EL (cell line): Measurements from ENCODE around the gene MASTL.

ENCODE experiments used
- DNase-seq: peaks from one replicate; pipeline ENCODE4 v3.0.0-alpha.2; 2016

Gene MASTL

GRCh38 chr10:27155066-27155754, at the start of gene MASTL:
TSS of gene MASTL (plus strand) at chr10:27155352. CDS start at chr10:27155427, 75 bp downstream.
- peak; percentile 96 for DNase-seq

GRCh38 chr10:27108165-27108564, 47.0 kb upstream of the MASTL start:
- DNase-seq = no peak

- no peak for DNase-seq
Observed at GRCh38 chr10:27134371-27134770, 20.8 kb upstream of the MASTL start.

GRCh38 chr10:27138277-27138676, 16.9 kb upstream of the MASTL start:
- DNase-seq = no peak

- DNase-seq = no peak
Observed at GRCh38 chr10:27143686-27144085, 11.5 kb upstream of the MASTL start.

GRCh38 chr10:27145937-27146336, 9.2 kb upstream of the MASTL start:
- no peak for DNase-seq

- DNase-seq = no peak
Observed at GRCh38 chr10:27147701-27148100, 7.5 kb upstream of the MASTL start.

- DNase-seq = no peak
Observed at GRCh38 chr10:27150261-27150660, 4.9 kb upstream of the MASTL start.

- no peak for DNase-seq
Observed at GRCh38 chr10:27152687-27153086, 2.5 kb upstream of the MASTL start.

- no peak for DNase-seq
Observed at GRCh38 chr10:27153329-27153728, 1.8 kb upstream of the MASTL start.

- peak; percentile 29 for DNase-seq
Observed at GRCh38 chr10:27153845-27154193, 1.3 kb upstream of the MASTL start.

- DNase-seq = peak; percentile 22
Observed at GRCh38 chr10:27156566-27156965, 1.4 kb downstream of the MASTL start.

GRCh38 chr10:27157150-27157549, 2.0 kb downstream of the MASTL start:
- DNase-seq = no peak

- peak; percentile 12 for DNase-seq
Observed at GRCh38 chr10:27158421-27158820, 3.3 kb downstream of the MASTL start.

- no peak for DNase-seq
Observed at GRCh38 chr10:27169849-27170248, 14.7 kb downstream of the MASTL start.

- no peak for DNase-seq
Observed at GRCh38 chr10:27188259-27188658, 33.1 kb downstream of the MASTL start.

- no peak for DNase-seq
Observed at GRCh38 chr10:27188897-27189296, 33.7 kb downstream of the MASTL start.

GRCh38 chr10:27190508-27190907, 35.4 kb downstream of the MASTL start:
- DNase-seq = no peak

- peak; percentile 96 for DNase-seq
Observed at GRCh38 chr10:27192284-27192683, 37.1 kb downstream of the MASTL start.

- DNase-seq = no peak
Observed at GRCh38 chr10:27197980-27198620, 42.9 kb downstream of the MASTL start.

GRCh38 chr10:27203806-27204205, 48.7 kb downstream of the MASTL start:
- no peak for DNase-seq

- DNase-seq = peak; percentile 3
Observed at GRCh38 chr10:27207350-27207749, 52.2 kb downstream of the MASTL start.

- peak; percentile 41 for DNase-seq
Observed at GRCh38 chr10:27223964-27224363, 68.8 kb downstream of the MASTL start.

GRCh38 chr10:27225011-27225590, 69.9 kb downstream of the MASTL start:
- DNase-seq = no peak
